Measurements from ENCODE around the gene ITGB2.

The ITGB2 gene

DNA sequence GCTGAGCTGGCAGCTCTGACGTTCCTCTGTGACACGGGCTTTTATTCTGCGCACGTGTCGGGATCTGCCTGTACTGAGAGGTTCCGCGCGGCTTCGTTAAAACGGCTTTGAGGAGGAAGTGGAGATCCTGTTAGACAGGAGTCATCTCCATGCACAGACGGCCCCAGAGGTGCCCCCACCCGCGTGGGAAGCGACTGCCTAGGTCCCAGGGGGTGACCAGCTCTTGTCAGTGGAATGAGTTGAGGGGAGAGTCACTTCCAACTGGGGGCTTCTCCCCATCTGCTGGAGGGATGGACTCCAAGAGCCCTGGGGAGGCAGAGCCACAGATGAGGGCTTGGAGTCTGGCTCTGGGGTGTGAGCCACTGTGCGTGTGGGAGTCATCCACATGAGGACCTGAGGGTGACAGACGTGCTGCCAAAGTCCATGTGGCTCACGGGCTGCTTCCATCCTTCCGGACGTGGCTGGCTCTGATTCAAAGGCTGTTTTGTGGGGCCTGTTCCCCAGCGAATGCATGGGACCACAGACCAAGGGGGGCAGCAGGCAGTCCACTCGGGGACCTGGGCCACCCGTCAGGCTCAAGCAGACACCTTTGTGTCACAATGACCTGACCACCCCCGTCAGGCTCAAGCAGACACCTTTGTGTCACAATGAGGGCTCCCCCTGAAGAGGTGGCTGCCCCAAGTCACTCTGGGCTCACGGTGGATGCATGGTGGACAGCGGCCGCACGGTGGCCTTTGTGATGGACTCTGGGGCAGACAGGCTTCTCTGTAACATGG is 74.0 kb downstream of the ITGB2 start:
- no peak for DNase-seq (ENCODE audit: low read depth in 2 of 2)

DNA sequence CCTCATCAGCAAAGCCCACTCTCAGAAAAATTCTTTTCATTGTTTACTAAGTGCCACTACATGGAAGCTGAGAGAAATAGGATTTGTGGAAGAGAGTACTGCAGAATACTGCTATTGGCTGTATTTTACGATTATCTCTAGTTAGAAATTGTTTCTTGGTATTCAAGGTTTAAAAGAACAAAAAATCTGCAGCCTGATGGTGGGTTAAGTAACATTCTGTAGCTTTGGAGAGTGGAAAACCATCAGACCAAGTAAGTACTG is 74.5 kb downstream of the ITGB2 start:
- no peak for DNase-seq (ENCODE audit: low read depth in 2 of 2)

DNA sequence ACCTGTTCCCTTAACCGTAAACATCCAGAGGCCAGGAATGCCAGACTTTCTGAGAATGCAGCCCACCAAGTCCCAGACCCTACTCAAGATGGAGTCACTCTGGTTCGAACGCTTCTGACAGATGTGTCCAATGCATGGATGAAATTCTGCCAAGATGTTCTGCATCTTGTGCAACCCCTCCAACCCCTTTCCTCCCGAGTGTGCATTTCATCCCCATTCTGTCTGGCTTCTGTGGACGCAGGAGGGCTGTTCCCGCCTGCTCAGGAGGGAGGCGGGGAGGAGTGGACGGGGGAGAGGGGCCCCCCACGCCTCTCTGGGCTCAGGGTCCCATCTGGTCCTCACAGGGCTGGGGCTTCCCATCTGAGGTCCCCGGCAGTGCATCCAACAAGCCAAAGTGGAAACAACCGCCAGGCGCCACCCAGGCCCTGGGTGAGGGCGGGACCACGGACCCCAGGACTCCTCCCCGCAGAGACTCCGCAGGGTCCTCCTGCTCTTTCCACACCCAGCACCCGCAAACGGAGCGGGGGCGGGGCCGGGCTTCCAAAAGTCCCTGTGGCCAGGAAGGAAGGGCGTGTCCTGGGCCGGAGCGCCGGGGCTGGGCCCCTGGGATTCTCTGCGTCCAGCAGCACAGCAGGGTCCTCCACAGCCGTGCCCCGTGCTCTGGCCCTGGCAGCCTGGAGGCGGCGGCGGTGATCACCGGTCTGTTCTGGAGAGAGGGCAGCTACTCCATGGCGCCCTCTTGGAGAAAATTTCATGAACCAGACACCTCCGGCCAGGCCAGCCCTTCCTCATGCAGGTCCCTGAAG is 75.1 kb downstream of the ITGB2 start:
- no peak for DNase-seq (ENCODE audit: low read depth in 2 of 2)

DNA sequence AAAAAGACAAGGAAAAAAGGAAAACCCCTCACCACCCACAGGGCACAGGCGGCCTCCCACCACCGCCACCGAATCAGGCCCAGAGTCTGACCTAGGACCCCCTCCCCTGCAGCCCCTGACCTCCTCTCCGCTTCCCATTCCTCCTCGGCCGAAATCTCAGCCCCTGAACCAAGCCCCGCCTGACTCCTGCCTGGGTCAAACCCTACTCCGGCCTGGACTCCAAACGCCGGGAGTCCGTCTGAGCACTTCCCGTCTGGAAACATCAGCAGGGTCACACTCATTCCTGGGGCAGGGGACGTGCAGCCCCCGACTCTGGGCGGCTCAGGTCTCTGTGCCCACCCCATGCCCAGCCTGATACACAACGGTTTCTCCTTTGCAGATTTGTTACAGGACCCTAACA is 76.4 kb downstream of the ITGB2 start:
- DNase-seq (ENCODE audit: low read depth in 2 of 2): no peak

DNA sequence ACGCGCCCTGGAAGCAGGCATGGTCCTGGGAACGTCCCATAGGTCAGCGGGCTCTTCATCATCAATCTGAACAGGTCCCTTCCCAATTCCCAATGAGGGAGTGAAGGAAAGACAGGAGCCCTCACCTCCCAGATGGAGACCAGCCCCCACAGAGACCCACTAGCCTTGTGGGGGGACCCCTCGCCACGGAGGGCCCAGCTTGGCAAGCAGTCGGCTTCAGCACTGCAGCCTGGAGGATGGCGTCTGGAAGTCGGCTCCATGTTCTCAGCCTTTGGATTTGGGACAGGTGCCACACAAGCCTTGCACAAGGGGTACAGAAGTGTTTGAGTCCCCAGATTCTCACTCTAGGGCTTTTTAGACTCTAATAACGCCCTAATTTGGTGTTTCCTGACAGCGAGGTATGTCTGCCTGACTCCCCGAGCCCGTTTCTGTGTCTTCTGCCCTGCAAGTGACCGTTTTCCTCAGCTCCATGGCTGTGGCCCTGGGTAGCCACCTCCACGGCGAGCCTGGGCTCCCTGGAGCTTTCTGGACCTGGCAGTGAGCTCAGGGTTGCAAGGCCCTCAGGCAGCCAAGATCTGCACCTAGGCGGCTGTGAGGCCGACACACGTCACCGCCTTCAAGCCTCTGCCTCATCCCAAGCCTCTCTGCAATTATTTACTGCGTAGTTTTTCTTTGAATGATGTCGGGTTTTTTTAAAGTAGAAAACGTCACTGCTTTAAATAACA is 77.8 kb downstream of the ITGB2 start:
- DNase-seq (ENCODE audit: low read depth in 2 of 2): no peak

DNA sequence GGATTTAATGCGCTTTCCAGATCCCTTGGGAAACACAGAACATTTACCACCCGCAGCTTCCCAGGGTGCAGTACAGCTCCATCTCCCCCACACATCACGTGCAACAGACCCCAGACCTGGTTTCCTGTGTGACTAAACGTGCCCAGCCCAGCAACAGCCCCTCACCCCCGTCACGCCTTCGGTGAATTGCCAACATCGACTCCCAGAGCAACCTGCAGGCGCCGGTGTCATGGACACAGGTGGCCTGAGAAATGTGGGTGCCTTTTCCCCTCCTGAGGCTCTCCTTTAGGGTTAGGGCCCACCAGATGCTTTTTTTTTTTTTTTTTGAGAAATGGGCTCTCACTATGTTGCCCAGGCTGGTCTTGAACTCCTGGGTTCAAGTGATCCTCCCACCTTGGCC is 78.6 kb downstream of the ITGB2 start:
- DNase-seq (ENCODE audit: low read depth in 2 of 2): no peak

DNA sequence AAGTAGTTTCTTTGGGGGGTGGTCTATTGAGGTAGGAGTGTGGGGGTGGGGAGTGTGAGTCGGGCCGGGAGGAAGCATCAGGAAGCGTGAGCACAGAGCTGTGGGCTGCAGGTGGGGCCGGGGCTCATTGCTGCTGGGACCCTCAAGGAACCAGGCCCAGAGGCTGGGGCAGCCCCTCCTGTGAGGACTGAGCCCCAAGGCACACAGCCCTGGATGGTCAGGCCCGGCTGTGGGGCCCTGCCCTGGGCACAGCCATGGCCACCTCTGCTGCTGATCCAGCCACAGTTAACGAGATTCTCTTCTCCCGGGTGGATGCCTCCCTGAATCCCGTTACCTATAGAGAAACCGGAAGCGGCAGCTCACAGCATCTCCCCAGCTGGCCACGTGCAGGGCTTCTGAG is 79.9 kb downstream of the ITGB2 start:
- no peak for DNase-seq (ENCODE audit: low read depth in 2 of 2)

DNA sequence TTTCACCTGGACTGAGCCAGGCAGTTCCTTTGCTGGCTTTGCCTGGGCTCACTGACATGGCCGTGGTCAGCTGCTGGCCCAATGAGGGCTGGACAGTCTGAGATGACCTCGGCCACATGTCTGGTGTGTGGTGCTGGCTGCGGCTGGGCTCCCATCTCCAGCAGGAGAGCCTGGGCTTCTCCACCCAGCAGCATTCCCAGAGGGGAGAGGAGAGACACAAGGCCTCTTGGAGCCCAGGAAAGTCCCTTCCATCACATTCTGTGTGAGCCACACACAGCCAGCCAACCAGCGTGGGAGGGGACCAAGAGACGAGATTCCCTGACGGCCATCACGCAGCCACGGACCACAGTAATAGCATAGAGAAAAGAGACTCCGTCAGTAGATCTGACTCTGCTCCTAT is 81.7 kb downstream of the ITGB2 start:
- no peak for DNase-seq (ENCODE audit: low read depth in 2 of 2)

DNA sequence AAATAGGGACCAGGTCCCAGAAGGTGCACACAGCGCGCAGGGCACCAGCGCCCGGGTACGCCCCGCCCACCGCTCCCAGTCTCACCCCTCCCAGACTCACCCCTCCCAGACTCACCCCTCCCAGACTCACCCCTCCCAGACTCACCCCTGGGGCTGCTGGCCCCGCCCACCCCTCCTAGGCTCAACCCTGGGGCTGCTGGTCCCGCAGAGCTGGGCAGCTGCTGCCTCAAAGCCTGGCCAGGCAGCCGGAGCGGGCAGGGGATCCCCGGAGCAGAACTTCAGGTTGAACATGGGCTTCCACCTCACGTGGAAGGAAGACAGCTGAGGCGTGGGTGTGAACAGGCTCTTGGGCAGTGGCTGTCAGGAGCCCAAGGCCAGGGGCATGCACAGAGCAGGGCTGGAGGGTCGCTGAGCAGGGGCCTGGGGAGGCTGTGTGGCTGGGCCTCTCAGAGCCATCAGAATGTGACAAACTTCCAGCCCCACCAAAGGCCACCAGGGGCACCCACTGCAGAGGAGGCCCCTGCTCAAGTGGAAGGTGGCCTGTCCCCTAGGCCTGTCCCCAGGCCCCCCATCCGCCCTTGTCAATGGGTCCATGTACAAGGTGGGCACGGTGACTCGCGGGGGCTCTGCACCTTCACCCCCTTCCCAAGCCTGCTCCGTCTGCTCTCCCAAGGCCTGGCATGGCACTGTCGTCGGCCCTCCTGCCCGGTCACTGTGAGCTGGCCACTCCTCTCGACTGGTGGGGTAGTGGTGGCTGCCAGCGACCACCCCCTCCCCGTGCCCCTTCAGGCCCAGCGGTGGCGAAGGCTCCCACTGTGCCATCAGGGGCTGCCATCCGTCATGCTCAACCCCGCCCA is 82.4 kb downstream of the ITGB2 start:
- no peak for DNase-seq (ENCODE audit: low read depth in 2 of 2)

DNA sequence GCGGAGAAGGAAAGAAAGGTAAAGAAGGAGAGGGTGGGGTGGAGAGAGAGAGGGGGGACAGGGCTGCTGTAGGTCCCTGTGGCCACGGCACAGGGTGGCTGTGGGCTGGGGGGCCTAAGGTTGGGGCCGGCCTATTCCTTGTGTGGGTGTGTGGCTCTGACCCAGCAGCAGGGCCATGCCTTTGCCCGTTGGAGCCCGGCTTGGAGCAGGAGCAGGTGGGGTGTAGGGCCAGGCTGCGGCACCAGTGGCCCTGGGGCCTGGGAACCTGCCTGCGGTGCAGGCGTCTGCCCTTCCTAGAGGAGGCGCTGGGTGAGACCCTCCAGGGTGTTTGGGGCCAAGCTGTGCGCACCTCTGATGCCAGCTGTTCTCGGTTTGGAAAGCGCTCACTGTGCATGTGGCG is 83.2 kb downstream of the ITGB2 start:
- no peak for DNase-seq (ENCODE audit: low read depth in 2 of 2)

DNA sequence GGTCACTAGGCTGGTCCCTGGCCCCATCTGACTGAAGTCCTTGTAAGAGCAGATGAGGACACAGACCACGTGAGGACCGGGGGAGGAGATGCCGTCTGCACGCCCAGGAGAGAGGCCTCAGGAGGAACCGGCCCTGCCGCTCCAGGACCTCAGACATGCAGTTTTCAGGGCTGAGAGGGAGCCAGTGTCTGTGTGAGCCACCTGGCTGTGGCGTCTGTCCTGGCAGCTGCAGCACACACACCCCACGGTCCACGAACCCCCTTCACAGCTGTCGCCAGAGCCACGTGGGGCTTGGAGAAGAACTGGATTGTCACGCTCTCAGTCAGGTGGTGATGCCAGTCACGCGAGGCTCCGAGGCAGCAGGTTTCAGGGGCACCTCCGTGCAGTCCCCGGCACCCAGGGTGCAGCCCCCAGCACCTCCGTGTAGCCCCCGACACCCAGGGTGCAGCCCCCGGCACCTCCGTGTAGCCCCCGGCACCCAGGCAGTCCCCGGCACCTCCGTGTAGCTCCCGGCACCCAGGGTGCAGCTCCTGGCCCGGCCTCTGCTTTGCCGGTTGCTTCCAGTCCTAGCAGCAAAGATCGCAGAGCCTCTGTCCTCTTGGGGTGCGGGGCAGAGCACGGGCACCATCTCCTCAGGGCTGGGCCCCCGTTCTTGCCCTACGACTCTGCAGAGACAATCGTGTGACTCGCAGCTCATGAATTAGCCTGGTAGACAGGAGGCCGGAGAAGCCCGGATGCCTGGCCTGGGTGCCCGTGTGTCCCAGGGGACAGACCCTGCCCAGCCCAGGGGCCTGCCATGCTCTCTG is 83.8 kb downstream of the ITGB2 start:
- DNase-seq (ENCODE audit: low read depth in 2 of 2): no peak

DNA sequence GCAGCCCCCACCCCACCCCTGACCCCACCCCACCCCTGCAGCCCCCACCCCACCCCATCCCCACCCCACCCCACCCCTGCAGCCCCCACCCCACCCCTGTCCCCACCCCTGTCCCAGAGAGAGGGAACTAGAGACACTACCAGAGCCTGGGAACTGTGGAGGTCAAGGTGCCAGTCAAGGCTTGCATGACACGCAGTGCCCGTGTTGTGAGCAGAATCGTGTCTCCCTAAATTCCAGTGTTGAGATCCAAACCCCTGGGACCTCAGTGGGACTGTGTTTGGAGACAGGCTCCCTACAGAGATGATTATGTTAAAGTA is 84.4 kb downstream of the ITGB2 start:
- DNase-seq (ENCODE audit: low read depth in 2 of 2): no peak
